HEK293T (cell line): ENCODE data around the gene RPRD1A.

Source experiments
- CTCF ChIA-PET: fragments of 350-600 bp; formaldehyde crosslinking; extraction: SDS; loops from one replicate; lab custom pipeline; 2021; ENCODE audit warnings: antibody characterized with exemption, inconsistent platforms; lab: Yijun Ruan, JAX
- POLR2A ChIA-PET: fragments of 350-600 bp; formaldehyde crosslinking; extraction: SDS; loops from one replicate; lab custom pipeline; 2020; ENCODE audit warnings: antibody characterized with exemption, inconsistent platforms; lab: Yijun Ruan, JAX
- DNase-seq: peaks from one replicate; pipeline ENCODE4 v3.0.0; 2012; ENCODE audit warnings: mixed read lengths; ENCODE audit errors: extremely low spot score
- ARNT ChIP-seq: fragments of 450-650 bp; IDR thresholded peaks from 2 replicates; pipeline ENCODE4 v1.6.1; 2017; ENCODE audit warnings: mild to moderate bottlenecking
- BHLHE40 ChIP-seq: fragments of 450-650 bp; IDR thresholded peaks from 2 replicates; pipeline ENCODE4 v1.6.1; 2016; ENCODE audit warnings: mild to moderate bottlenecking, moderate library complexity, borderline replicate concordance
- CTBP1 ChIP-seq: fragments of 450-650 bp; IDR thresholded peaks from 2 replicates; pipeline ENCODE4 v1.6.1; 2016; ENCODE audit warnings: borderline replicate concordance
- ELF4 ChIP-seq: fragments of 450-650 bp; IDR thresholded peaks from 2 replicates; pipeline ENCODE4 v1.6.1; 2017; ENCODE audit warnings: antibody characterized with exemption
- FOXA1 ChIP-seq: fragments of 450-650 bp; IDR thresholded peaks from 2 replicates; pipeline ENCODE4 v1.6.1; 2016; ENCODE audit warnings: mild to moderate bottlenecking
- FOXK2 ChIP-seq: fragments of 450-650 bp; IDR thresholded peaks from 2 replicates; pipeline ENCODE4 v1.6.1; 2016; ENCODE audit warnings: mild to moderate bottlenecking
- FOXM1 ChIP-seq: fragments of 450-650 bp; IDR thresholded peaks from 2 replicates; pipeline ENCODE4 v1.6.1; 2017; ENCODE audit warnings: mild to moderate bottlenecking, borderline replicate concordance
- HDGF ChIP-seq: fragments of 450-650 bp; IDR thresholded peaks from 2 replicates; pipeline ENCODE4 v1.6.1; 2017; ENCODE audit warnings: antibody characterized with exemption, borderline replicate concordance
- L3MBTL2 ChIP-seq: fragments of 450-650 bp; conservative IDR thresholded peaks from 2 replicates; pipeline ENCODE4 v1.6.1; 2016; ENCODE audit warnings: mild to moderate bottlenecking
- LEF1 ChIP-seq: fragments of 450-650 bp; IDR thresholded peaks from 2 replicates; pipeline ENCODE4 v1.6.1; 2017; ENCODE audit warnings: mild to moderate bottlenecking, borderline replicate concordance
- NFRKB ChIP-seq: fragments of 450-650 bp; IDR thresholded peaks from 2 replicates; pipeline ENCODE4 v1.6.1; 2016; ENCODE audit warnings: mild to moderate bottlenecking, moderate library complexity
- PKNOX1 ChIP-seq: fragments of 450-650 bp; IDR thresholded peaks from 2 replicates; pipeline ENCODE4 v1.6.1; 2016
- SP1 ChIP-seq: fragments of 450-650 bp; IDR thresholded peaks from 2 replicates; pipeline ENCODE4 v1.6.1; 2017
- SUZ12 ChIP-seq: fragments of 450-650 bp; IDR thresholded peaks from 2 replicates; pipeline ENCODE4 v1.6.1; 2016; ENCODE audit warnings: mild to moderate bottlenecking
- TARDBP ChIP-seq: fragments of 450-650 bp; IDR thresholded peaks from 2 replicates; pipeline ENCODE4 v1.6.1; 2016
- ZNF384 ChIP-seq: fragments of 450-650 bp; IDR thresholded peaks from 2 replicates; pipeline ENCODE4 v1.6.1; 2016

RPRD1A gene

GRCh38 chr18:36045241-36045991, 21.9 kb downstream of the RPRD1A start:
- ChIA-PET CTCF (no interaction called here), POLR2A (no interaction called here)
- TF ChIP-seq HDGF (no peak), BHLHE40 (no peak), SUZ12 (no peak), TARDBP (no peak)
- no peak for DNase-seq

GRCh38 chr18:36043153-36043552, 24.2 kb downstream of the RPRD1A start:
- TF ChIP-seq SP1: no peak
- no peak for TF ChIP-seq ZNF384
- TF ChIP-seq TARDBP: no peak
- no peak for TF ChIP-seq LEF1
- TF ChIP-seq FOXM1: no peak
- no peak for TF ChIP-seq ELF4
- TF ChIP-seq NFRKB: no peak
- no peak for TF ChIP-seq BHLHE40
- TF ChIP-seq ARNT: no peak
- DNase-seq: no peak
- POLR2A ChIA-PET: no interaction called here
- CTCF ChIA-PET: no interaction called here

- CTCF ChIA-PET: no interaction called here
- TF ChIP-seq ELF4: no peak
- no peak for TF ChIP-seq PKNOX1
- no peak for TF ChIP-seq L3MBTL2
- no peak for TF ChIP-seq HDGF
- no peak for TF ChIP-seq FOXM1
- no peak for TF ChIP-seq LEF1
- no peak for TF ChIP-seq BHLHE40
- no peak for TF ChIP-seq CTBP1
- no peak for TF ChIP-seq FOXK2
- no peak for TF ChIP-seq TARDBP
- no peak for TF ChIP-seq NFRKB
- no peak for TF ChIP-seq SUZ12
- POLR2A ChIA-PET: no interaction called here
- DNase-seq: no peak
These were observed 26.2 kb downstream of the RPRD1A start for GRCh38 chr18:36041146-36041545.

GRCh38 chr18:36038102-36038663, 29.2 kb downstream of the RPRD1A start:
- CTCF ChIA-PET: no interaction called here
- TF ChIP-seq FOXK2: no peak
- no peak for TF ChIP-seq ARNT
- no peak for TF ChIP-seq NFRKB
- TF ChIP-seq FOXM1: no peak
- no peak for TF ChIP-seq SUZ12
- TF ChIP-seq TARDBP: no peak
- TF ChIP-seq ZNF384: no peak
- no peak for TF ChIP-seq SP1
- TF ChIP-seq ELF4: no peak
- TF ChIP-seq CTBP1: no peak
- TF ChIP-seq FOXA1: no peak
- TF ChIP-seq BHLHE40: no peak
- no peak for TF ChIP-seq PKNOX1
- no peak for TF ChIP-seq HDGF
- no peak for TF ChIP-seq L3MBTL2
- no peak for TF ChIP-seq LEF1
- DNase-seq: no peak
- POLR2A ChIA-PET: no interaction called here

- no peak for DNase-seq
- POLR2A ChIA-PET: no interaction called here
- TF ChIP-seq PKNOX1 (no peak), SUZ12 (no peak), FOXA1 (no peak), SP1 (no peak), TARDBP (no peak), BHLHE40 (no peak), ZNF384 (no peak), FOXK2 (no peak), ARNT (no peak), LEF1 (no peak)
- CTCF ChIA-PET: no interaction called here
These were observed 32.1 kb downstream of the RPRD1A start for GRCh38 chr18:36035253-36035652.

GRCh38 chr18:36034299-36034895, 33.0 kb downstream of the RPRD1A start:
- POLR2A ChIA-PET: no interaction called here
- DNase-seq: no peak
- CTCF ChIA-PET: no interaction called here

More at GRCh38 chr18:36034299-36034895, 33.0 kb downstream of the RPRD1A start:
- no peak for TF ChIP-seq FOXA1
- no peak for TF ChIP-seq ZNF384
- no peak for TF ChIP-seq ARNT
- TF ChIP-seq LEF1: no peak
- TF ChIP-seq BHLHE40: no peak
- no peak for TF ChIP-seq TARDBP
- no peak for TF ChIP-seq FOXM1
- no peak for TF ChIP-seq HDGF
- no peak for TF ChIP-seq CTBP1
- no peak for TF ChIP-seq SUZ12
